NT2/D1 (cell line): ENCODE measurements around the gene APBA2.

Experiments
- SUZ12 ChIP-seq: IDR thresholded peaks from 2 replicates; pipeline ENCODE4 v1.6.1; 2011; ENCODE audit not compliant: insufficient read length, insufficient read depth; ENCODE audit errors: extremely low read depth
- ZNF274 ChIP-seq: IDR thresholded peaks from 2 replicates; pipeline ENCODE4 v1.6.1; 2011; ENCODE audit warnings: mild to moderate bottlenecking, low read depth, low read length

DNA sequence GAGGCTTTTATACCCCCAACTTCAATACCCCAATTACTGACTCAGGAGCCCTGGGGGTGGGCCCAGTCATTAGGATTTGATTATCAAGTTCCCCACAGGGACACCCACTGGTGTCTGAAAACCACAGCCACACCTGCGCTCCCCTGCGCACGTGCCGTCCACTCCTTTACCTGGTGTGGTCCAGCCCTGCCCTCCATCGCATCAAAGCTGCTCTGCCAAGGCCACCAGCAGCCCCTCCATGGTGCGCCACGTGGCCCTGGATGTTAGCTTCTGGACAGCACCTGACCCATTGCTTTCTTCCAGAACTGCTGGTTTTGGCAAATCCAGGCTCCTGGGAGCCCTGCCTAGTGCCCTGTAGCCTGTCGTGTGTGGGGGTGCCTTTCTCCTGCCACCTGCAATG, 247.5 kb downstream of the APBA2 start:
- TF ChIP-seq SUZ12: no peak
- no peak for TF ChIP-seq ZNF274
